ENCODE data around the gene BAX.
A peak's percentile ranks its signal among the peaks of the same experiment; 100 is the strongest.
"Not testable (repeated sequence)": the region's sequence is repeated elsewhere in the genome, so short reads cannot be mapped to it uniquely, and the experiment has no call there.

BAX gene

GRCh38 chr19:48954595-48955307 is at the start of gene BAX:
TSS of gene BAX (plus strand) at chr19:48954875. CDS start at chr19:48954929, 54 bp downstream.
- peak; percentile 20 to 71 for DNase-seq

- DNase-seq: no peak
Measured at GRCh38 chr19:48905664-48906063, 49.0 kb upstream of the BAX start.

GRCh38 chr19:48906324-48906723 is 48.4 kb upstream of the BAX start:
- DNase-seq: no peak

- no peak for DNase-seq
Measured at GRCh38 chr19:48907671-48908070, 47.0 kb upstream of the BAX start.

GRCh38 chr19:48909424-48910077 is 45.1 kb upstream of the BAX start:
- DNase-seq: not testable (repeated sequence)

GRCh38 chr19:48910803-48911202 is 43.9 kb upstream of the BAX start:
- no peak for DNase-seq

GRCh38 chr19:48913114-48913889 is 41.4 kb upstream of the BAX start:
- DNase-seq: no peak

- DNase-seq: no peak
Measured at GRCh38 chr19:48914181-48914580, 40.5 kb upstream of the BAX start.

GRCh38 chr19:48915757-48916156 is 38.9 kb upstream of the BAX start:
- no peak for DNase-seq

- no peak for DNase-seq
Measured at GRCh38 chr19:48918071-48918470, 36.6 kb upstream of the BAX start.

GRCh38 chr19:48918801-48919247 is 35.9 kb upstream of the BAX start:
- DNase-seq: no peak

GRCh38 chr19:48919271-48919670 is 35.4 kb upstream of the BAX start:
- not testable (repeated sequence) for DNase-seq

- no peak for DNase-seq
Measured at GRCh38 chr19:48920949-48921348, 33.7 kb upstream of the BAX start.

GRCh38 chr19:48921721-48922500 is 32.8 kb upstream of the BAX start:
- no peak for DNase-seq

- no peak for DNase-seq
Measured at GRCh38 chr19:48922548-48923490, 31.9 kb upstream of the BAX start.

- DNase-seq: no peak
Measured at GRCh38 chr19:48925240-48925843, 29.3 kb upstream of the BAX start.

GRCh38 chr19:48925890-48926289 is 28.8 kb upstream of the BAX start:
- DNase-seq: not testable (repeated sequence)

- no peak for DNase-seq
Measured at GRCh38 chr19:48926909-48927308, 27.8 kb upstream of the BAX start.

GRCh38 chr19:48927692-48928091 is 27.0 kb upstream of the BAX start:
- not testable (repeated sequence) for DNase-seq

- no peak for DNase-seq
Measured at GRCh38 chr19:48928164-48929025, 26.3 kb upstream of the BAX start.

Measured in bone marrow (tissue), 2 donors.